Liver (tissue), 9 donors: ENCODE data around the gene CD300C. TPM values are rescaled to one million over a fixed set of nuclear protein-coding genes. Genes with fewer than 3 reads are reported as not detected.
"Not testable (repeated sequence)": the region's sequence is repeated elsewhere in the genome, so short reads cannot be mapped to it uniquely, and the experiment has no call there.

Source experiments
- DNase-seq: peaks from one replicate; pipeline ENCODE4 v3.0.0-alpha.2; 2017; ENCODE audit warnings: low spot score
- H3K27ac ChIP-seq, 2 donors: one replicate each; pipeline ENCODE4 v1.7.0; 2013; ENCODE audit warnings: inconsistent platforms in 2 of 2, low read length in 2 of 2, control low read depth in 1 of 2, low read depth in 1 of 2, mild to moderate bottlenecking in 1 of 2
- H3K27me3 ChIP-seq, 4 donors: one replicate each; pipeline versions ENCODE4 v1.6.1 to v1.7.0; 2013; ENCODE audit warnings: low read length in 3 of 4, inconsistent platforms in 1 of 4, mild to moderate bottlenecking in 1 of 4, moderate library complexity in 1 of 4; ENCODE audit not compliant: control insufficient read depth in 4 of 4, insufficient read depth in 4 of 4
- H3K36me3 ChIP-seq, 4 donors: one replicate each; pipeline versions ENCODE4 v1.6.1 to v1.7.0; 2013; ENCODE audit warnings: low read length in 3 of 4, mild to moderate bottlenecking in 3 of 4, low read depth in 1 of 4, moderate library complexity in 1 of 4; ENCODE audit not compliant: control insufficient read depth in 4 of 4, insufficient read depth in 3 of 4
- H3K4me1 ChIP-seq, 4 donors: one replicate each; pipeline versions ENCODE4 v1.6.1 to v1.7.0; 2013; ENCODE audit warnings: low read length in 3 of 4, mild to moderate bottlenecking in 3 of 4, moderate library complexity in 1 of 4; ENCODE audit not compliant: control insufficient read depth in 4 of 4, insufficient read depth in 4 of 4
- H3K4me3 ChIP-seq, 3 donors: one replicate each; pipeline versions ENCODE4 v1.6.1 to v1.7.0; 2013; ENCODE audit warnings: low read length in 3 of 3, control low read depth in 1 of 3, low read depth in 1 of 3, mild to moderate bottlenecking in 1 of 3
- H3K9ac ChIP-seq, 2 donors: one replicate each; pipeline ENCODE4 v1.7.0; 2013; ENCODE audit warnings: low read length in 2 of 2, mild to moderate bottlenecking in 2 of 2, moderate library complexity in 2 of 2, control low read depth in 1 of 2, low read depth in 1 of 2
- H3K9me3 ChIP-seq, 4 donors: one replicate each; pipeline versions ENCODE4 v1.6.1 to v1.7.0; 2013; ENCODE audit warnings: low read length in 3 of 4; ENCODE audit not compliant: control insufficient read depth in 4 of 4
- ATF3 ChIP-seq: IDR thresholded peaks from 2 replicates; pipeline ENCODE4 v1.6.1; 2016; ENCODE audit warnings: antibody characterized with exemption
- CTCF ChIP-seq: fragments of 150-350 bp; IDR thresholded peaks from 2 replicates; pipeline ENCODE4 v1.5.1; 2017; ENCODE audit warnings: improper control_type of control experiment, low read depth, low read length; ENCODE audit not compliant: missing input control
- FOXA1 ChIP-seq: IDR thresholded peaks from 2 replicates; pipeline ENCODE4 v1.6.1; 2016; ENCODE audit warnings: antibody characterized with exemption
- GABPA ChIP-seq, 2 donors: IDR thresholded peaks in 1 of 2; conservative IDR thresholded peaks in 1 of 2; 2 replicates each; pipeline ENCODE4 v1.6.1; 2016; ENCODE audit warnings: antibody characterized with exemption in 2 of 2, mild to moderate bottlenecking in 1 of 2, moderate library complexity in 1 of 2
- HNF4A ChIP-seq, 2 donors: conservative IDR thresholded peaks; 2 replicates each; pipeline ENCODE4 v1.6.1; 2016; ENCODE audit warnings: antibody characterized with exemption in 2 of 2, mild to moderate bottlenecking in 2 of 2
- HNF4G ChIP-seq: IDR thresholded peaks from 2 replicates; pipeline ENCODE4 v1.6.1; 2016; ENCODE audit warnings: antibody characterized with exemption
- JUND ChIP-seq, 2 donors: IDR thresholded peaks; 2 replicates each; pipeline ENCODE4 v1.6.1; 2016; ENCODE audit warnings: antibody characterized with exemption in 2 of 2
- NR2F2 ChIP-seq: IDR thresholded peaks from 2 replicates; pipeline ENCODE4 v1.6.1; 2016; ENCODE audit warnings: antibody characterized with exemption
- RXRA ChIP-seq, 2 donors: IDR thresholded peaks; 2 replicates each; pipeline ENCODE4 v1.6.1; 2017 to 2018; ENCODE audit warnings: antibody characterized with exemption in 2 of 2, mild to moderate bottlenecking in 1 of 2
- SP1 ChIP-seq: IDR thresholded peaks from 2 replicates; pipeline ENCODE4 v1.6.1; 2018; ENCODE audit warnings: antibody characterized with exemption, mild to moderate bottlenecking
- YY1 ChIP-seq: IDR thresholded peaks from 2 replicates; pipeline ENCODE4 v1.6.1; 2016; ENCODE audit warnings: antibody characterized with exemption, mild to moderate bottlenecking
- WGBS: extraction: QIAGEN DNeasy Blood & Tissue Kit; methylation state at CpG from one replicate; pipeline ENCODE4 v1.1.7; 2013; 5-methylcytosine and 5-hydroxymethylcytosine counted together
- polyA plus RNA-seq, 2 donors: library from polyadenylated mRNA; stranded (reverse) in 1 of 2; unstranded in 1 of 2; fragments of 200-250 nt in 1 of 2; fragments of >200 nt in 1 of 2; fragmentation: Nextera tagmentation in 1 of 2; extraction: Ambion mirVana in 1 of 2; gene quantifications; one replicate each; pipeline versions ENCODE4 v1.2.1 to v1.2.3, GENCODE V29; 2013 to 2015
- total RNA-seq, 2 donors: library from RNA; depleted of rRNA; stranded (reverse); fragments of >200 nt; gene quantifications; one replicate each; pipeline ENCODE4 v1.2.3, GENCODE V29; 2014
- TF ChIP-seq, protein P1 (sequence below): IDR thresholded peaks from 2 replicates; pipeline ENCODE4 v1.6.1; 2016; ENCODE audit warnings: antibody characterized with exemption
- TF ChIP-seq, protein P2 (sequence below): IDR thresholded peaks from 2 replicates; pipeline ENCODE4 v1.6.1; 2016; ENCODE audit warnings: antibody characterized with exemption, mild to moderate bottlenecking
- TF ChIP-seq, protein P3 (sequence below): IDR thresholded peaks from 2 replicates; pipeline ENCODE4 v1.6.1; 2016; ENCODE audit warnings: antibody characterized with exemption
- donor health status: healthy.
- donor health status: healthy.
- donor health status: healthy.
- donor health status: healthy.
- donor health status: healthy.

The CD300C gene
- total and polyA plus RNA-seq, 4 donors: 0.17 to 1.5 (median 1.0) TPM

GRCh38 chr17:74520016-74520434, 25.9 kb downstream of the CD300C start:
- Histone ChIP-seq H3K9me3 (no peaks in the 10 kb centered on the region), H3K4me3 (no peak overlapping the region), H3K27ac (peak overlapping the region; percentile 55 to 73), H3K4me1 (no peaks in the 10 kb centered on the region), H3K27me3 (no peaks in the 10 kb centered on the region), H3K36me3 (no peaks in the 10 kb centered on the region), H3K9ac (no peak overlapping the region)
- WGBS: 60% methylated on average over 3 of the region's 3 CpGs
- TF ChIP-seq HNF4G (no peak), SP1 (no peak), HNF4A (conservative IDR thresholded peaks at IDR 0.05) (no peak), RXRA (IDR thresholded peaks at IDR 0.05) (no peak), CTCF (no peak)
- TF ChIP-seq, protein P1, sequence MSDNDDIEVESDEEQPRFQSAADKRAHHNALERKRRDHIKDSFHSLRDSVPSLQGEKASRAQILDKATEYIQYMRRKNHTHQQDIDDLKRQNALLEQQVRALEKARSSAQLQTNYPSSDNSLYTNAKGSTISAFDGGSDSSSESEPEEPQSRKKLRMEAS: no peak
- DNase-seq: no peak

- H3K27me3 ChIP-seq, H3K36me3 ChIP-seq, H3K4me3 ChIP-seq, DNase-seq, H3K27ac ChIP-seq, H3K4me1 ChIP-seq, H3K9ac ChIP-seq, H3K9me3 ChIP-seq: not testable (repeated sequence)
- 75% methylated on average over 6 of the region's 6 CpGs for WGBS
Measured at GRCh38 chr17:74518413-74518981, 27.4 kb downstream of the CD300C start.

- Histone ChIP-seq H3K4me1 (no peaks in the 10 kb centered on the region), H3K27ac (no peak overlapping the region), H3K9ac (no peak overlapping the region), H3K27me3 (no peaks in the 10 kb centered on the region), H3K9me3 (no peaks in the 10 kb centered on the region), H3K36me3 (no peaks in the 10 kb centered on the region), H3K4me3 (no peak overlapping the region)
- TF ChIP-seq HNF4A (conservative IDR thresholded peaks at IDR 0.05) (no peak), GABPA (IDR thresholded peaks at IDR 0.05 in 1 of 2, conservative IDR thresholded peaks at IDR 0.05 in 1 of 2) (no peak), JUND (IDR thresholded peaks at IDR 0.05) (no peak), NR2F2 (no peak), YY1 (no peak), SP1 (no peak), RXRA (IDR thresholded peaks at IDR 0.05) (no peak), CTCF (no peak), ATF3 (no peak), FOXA1 (no peak)
- TF ChIP-seq, protein P1: no peak
- TF ChIP-seq, protein P2, sequence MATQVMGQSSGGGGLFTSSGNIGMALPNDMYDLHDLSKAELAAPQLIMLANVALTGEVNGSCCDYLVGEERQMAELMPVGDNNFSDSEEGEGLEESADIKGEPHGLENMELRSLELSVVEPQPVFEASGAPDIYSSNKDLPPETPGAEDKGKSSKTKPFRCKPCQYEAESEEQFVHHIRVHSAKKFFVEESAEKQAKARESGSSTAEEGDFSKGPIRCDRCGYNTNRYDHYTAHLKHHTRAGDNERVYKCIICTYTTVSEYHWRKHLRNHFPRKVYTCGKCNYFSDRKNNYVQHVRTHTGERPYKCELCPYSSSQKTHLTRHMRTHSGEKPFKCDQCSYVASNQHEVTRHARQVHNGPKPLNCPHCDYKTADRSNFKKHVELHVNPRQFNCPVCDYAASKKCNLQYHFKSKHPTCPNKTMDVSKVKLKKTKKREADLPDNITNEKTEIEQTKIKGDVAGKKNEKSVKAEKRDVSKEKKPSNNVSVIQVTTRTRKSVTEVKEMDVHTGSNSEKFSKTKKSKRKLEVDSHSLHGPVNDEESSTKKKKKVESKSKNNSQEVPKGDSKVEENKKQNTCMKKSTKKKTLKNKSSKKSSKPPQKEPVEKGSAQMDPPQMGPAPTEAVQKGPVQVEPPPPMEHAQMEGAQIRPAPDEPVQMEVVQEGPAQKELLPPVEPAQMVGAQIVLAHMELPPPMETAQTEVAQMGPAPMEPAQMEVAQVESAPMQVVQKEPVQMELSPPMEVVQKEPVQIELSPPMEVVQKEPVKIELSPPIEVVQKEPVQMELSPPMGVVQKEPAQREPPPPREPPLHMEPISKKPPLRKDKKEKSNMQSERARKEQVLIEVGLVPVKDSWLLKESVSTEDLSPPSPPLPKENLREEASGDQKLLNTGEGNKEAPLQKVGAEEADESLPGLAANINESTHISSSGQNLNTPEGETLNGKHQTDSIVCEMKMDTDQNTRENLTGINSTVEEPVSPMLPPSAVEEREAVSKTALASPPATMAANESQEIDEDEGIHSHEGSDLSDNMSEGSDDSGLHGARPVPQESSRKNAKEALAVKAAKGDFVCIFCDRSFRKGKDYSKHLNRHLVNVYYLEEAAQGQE: no peak
- TF ChIP-seq, protein P3, sequence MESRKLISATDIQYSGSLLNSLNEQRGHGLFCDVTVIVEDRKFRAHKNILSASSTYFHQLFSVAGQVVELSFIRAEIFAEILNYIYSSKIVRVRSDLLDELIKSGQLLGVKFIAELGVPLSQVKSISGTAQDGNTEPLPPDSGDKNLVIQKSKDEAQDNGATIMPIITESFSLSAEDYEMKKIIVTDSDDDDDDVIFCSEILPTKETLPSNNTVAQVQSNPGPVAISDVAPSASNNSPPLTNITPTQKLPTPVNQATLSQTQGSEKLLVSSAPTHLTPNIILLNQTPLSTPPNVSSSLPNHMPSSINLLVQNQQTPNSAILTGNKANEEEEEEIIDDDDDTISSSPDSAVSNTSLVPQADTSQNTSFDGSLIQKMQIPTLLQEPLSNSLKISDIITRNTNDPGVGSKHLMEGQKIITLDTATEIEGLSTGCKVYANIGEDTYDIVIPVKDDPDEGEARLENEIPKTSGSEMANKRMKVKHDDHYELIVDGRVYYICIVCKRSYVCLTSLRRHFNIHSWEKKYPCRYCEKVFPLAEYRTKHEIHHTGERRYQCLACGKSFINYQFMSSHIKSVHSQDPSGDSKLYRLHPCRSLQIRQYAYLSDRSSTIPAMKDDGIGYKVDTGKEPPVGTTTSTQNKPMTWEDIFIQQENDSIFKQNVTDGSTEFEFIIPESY: no peak
- DNase-seq: no peak
- WGBS: 85% methylated on average over 3 of the region's 3 CpGs
Measured at GRCh38 chr17:74516561-74517328, 29.2 kb downstream of the CD300C start.
